Measurements from ENCODE around the gene ADGRL4. TPM values are rescaled to one million over a fixed set of nuclear protein-coding genes. Genes with fewer than 3 reads are reported as not detected.
"Not testable (repeated sequence)": the region's sequence is repeated elsewhere in the genome, so short reads cannot be mapped to it uniquely, and the experiment has no call there.

Gene ADGRL4
- total RNA-seq = 10.9 and 30.7 TPM in 2 replicates

- DNase-seq (ENCODE audit: low read depth) = peak; percentile 26
These were observed at the start of gene ADGRL4 for GRCh38 chr1:79006564-79006963. ADGRL4 (minus strand) TSS chr1:79006730; CDS start chr1:79006654, 76 bp downstream.

- DNase-seq (ENCODE audit: low read depth) = no peak
These were observed 49.3 kb upstream of the ADGRL4 start for GRCh38 chr1:79055856-79056255.

GRCh38 chr1:79052829-79053449 is 46.4 kb upstream of the ADGRL4 start:
- no peak for DNase-seq (ENCODE audit: low read depth)

- no peak for DNase-seq (ENCODE audit: low read depth)
These were observed 38.6 kb upstream of the ADGRL4 start for GRCh38 chr1:79044974-79045650.

GRCh38 chr1:79043506-79043905 is 37.0 kb upstream of the ADGRL4 start:
- peak; percentile 12 for DNase-seq (ENCODE audit: low read depth)

- DNase-seq (ENCODE audit: low read depth) = no peak
These were observed 36.0 kb upstream of the ADGRL4 start for GRCh38 chr1:79042539-79042938.

- peak; percentile 70 for DNase-seq (ENCODE audit: low read depth)
These were observed 35.6 kb upstream of the ADGRL4 start for GRCh38 chr1:79042117-79042516.

- DNase-seq (ENCODE audit: low read depth) = no peak
These were observed 35.1 kb upstream of the ADGRL4 start for GRCh38 chr1:79041666-79042065.

- no peak for DNase-seq (ENCODE audit: low read depth)
These were observed 34.0 kb upstream of the ADGRL4 start for GRCh38 chr1:79040424-79041082.

- DNase-seq (ENCODE audit: low read depth) = no peak
These were observed 30.6 kb upstream of the ADGRL4 start for GRCh38 chr1:79037085-79037484.

GRCh38 chr1:79012500-79012899 is 6.0 kb upstream of the ADGRL4 start:
- no peak for DNase-seq (ENCODE audit: low read depth)

GRCh38 chr1:79010589-79010988 is 4.1 kb upstream of the ADGRL4 start:
- no peak for DNase-seq (ENCODE audit: low read depth)

- DNase-seq (ENCODE audit: low read depth) = peak; percentile 37
These were observed 585 bp downstream of the ADGRL4 start for GRCh38 chr1:79005945-79006344.

- peak; percentile 6 for DNase-seq (ENCODE audit: low read depth)
These were observed 1.6 kb downstream of the ADGRL4 start for GRCh38 chr1:79004916-79005315.

GRCh38 chr1:78996791-78997190 is 9.7 kb downstream of the ADGRL4 start:
- peak; percentile 89 for DNase-seq (ENCODE audit: low read depth)

GRCh38 chr1:78987042-78987441 is 19.5 kb downstream of the ADGRL4 start:
- DNase-seq (ENCODE audit: low read depth) = no peak

GRCh38 chr1:78980511-78980910 is 26.0 kb downstream of the ADGRL4 start:
- DNase-seq (ENCODE audit: low read depth) = no peak

GRCh38 chr1:78972723-78973122 is 33.8 kb downstream of the ADGRL4 start:
- DNase-seq (ENCODE audit: low read depth) = peak; percentile 17

GRCh38 chr1:78967091-78967490 is 39.4 kb downstream of the ADGRL4 start:
- not testable (repeated sequence) for DNase-seq (ENCODE audit: low read depth)

GRCh38 chr1:78958711-78959110 is 47.8 kb downstream of the ADGRL4 start:
- peak; percentile 17 for DNase-seq (ENCODE audit: low read depth)

- no peak for DNase-seq (ENCODE audit: low read depth)
These were observed 55.7 kb downstream of the ADGRL4 start for GRCh38 chr1:78950826-78951225.

GRCh38 chr1:78949227-78949626 is 57.3 kb downstream of the ADGRL4 start:
- no peak for DNase-seq (ENCODE audit: low read depth)

GRCh38 chr1:78919150-78919549 is 87.4 kb downstream of the ADGRL4 start:
- DNase-seq (ENCODE audit: low read depth) = no peak

Measured in renal cortical epithelial cell (primary cell).